Measurements from ENCODE around the gene SLC37A3. TPM values are rescaled to one million over a fixed set of nuclear protein-coding genes. Genes with fewer than 3 reads are reported as not detected.
A peak's percentile ranks its signal among the peaks of the same experiment; 100 is the strongest.

The SLC37A3 gene
- total and polyA plus RNA-seq, 7 donors = 5.3 to 9.1 (median 7.5) TPM

- WGBS, 3 donors = 14 to 17% (median 14%) methylated on average over 22 of the region's 22 CpGs
- ATAC-seq = no peak
Observed at GRCh38 chr7:140403878-140404564, 5.7 kb upstream of the SLC37A3 start, which contains the start of gene RAB19. TSS of gene RAB19 (plus strand) at chr7:140404058. CDS start at chr7:140407647, 3,589 bp downstream.

GRCh38 chr7:140402178-140402835 is 4.0 kb upstream of the SLC37A3 start:
- Histone ChIP-seq H3K27me3 (ENCODE audit: insufficient read depth in 3 of 3, low read length in 2 of 3) (peaks cover 0 to 19% (median 4%) of the 10 kb centered on the region in 3 donors), H3K4me1 (no peaks in the 10 kb centered on the region), H3K4me3 (no peak overlapping the region), H3K9me3 (no peaks in the 10 kb centered on the region), H3K27ac (no peak overlapping the region), H3K36me3 (ENCODE audit: insufficient read depth in 1 of 2, low read depth in 1 of 2) (no peaks in the 10 kb centered on the region)
- ATAC-seq (no peak), DNase-seq (no peak)
- intact Hi-C loops (cut with DNase I) = loop anchor here in 1 of 2 donors (10.0 kb wide), 1 partner anchor 252 kb away; no protein-coding TSS in a partner anchor
- WGBS, 3 donors = 61 to 76% (median 66%) methylated on average over 2 of the region's 2 CpGs
- TF ChIP-seq CTCF (IDR thresholded peaks at IDR 0.05) = no peak

More at GRCh38 chr7:140403878-140404564, 5.7 kb upstream of the SLC37A3 start, which contains the start of gene RAB19:
- Histone ChIP-seq H3K27me3 (ENCODE audit: insufficient read depth in 3 of 3, low read length in 2 of 3) (peaks cover 0 to 19% (median 4%) of the 10 kb centered on the region in 3 donors), H3K36me3 (ENCODE audit: insufficient read depth in 1 of 2, low read depth in 1 of 2) (no peaks in the 10 kb centered on the region), H3K4me1 (no peaks in the 10 kb centered on the region), H3K9me3 (no peaks in the 10 kb centered on the region), H3K27ac (no peak within 1 kb of the TSS), H3K4me3 (peak within 1 kb of the TSS; percentile 48)
- TF ChIP-seq CTCF (IDR thresholded peaks at IDR 0.05) = no peak
- no peak for DNase-seq
- intact Hi-C loops (cut with DNase I) = loop anchor here in 1 of 2 donors (10.0 kb wide), 1 partner anchor 251 kb away; no protein-coding TSS in a partner anchor

- 76 to 77% (median 76%) methylated on average over 3 of the region's 3 CpGs for WGBS, 3 donors
- DNase-seq (no peak), ATAC-seq (no peak)
- Histone ChIP-seq H3K36me3 (ENCODE audit: insufficient read depth in 1 of 2, low read depth in 1 of 2) (no peaks in the 10 kb centered on the region), H3K27me3 (ENCODE audit: insufficient read depth in 3 of 3, low read length in 2 of 3) (peaks cover 0 to 19% (median 4%) of the 10 kb centered on the region in 3 donors), H3K4me3 (no peak overlapping the region), H3K9me3 (no peaks in the 10 kb centered on the region), H3K27ac (no peak overlapping the region), H3K4me1 (no peaks in the 10 kb centered on the region)
- no peak for TF ChIP-seq CTCF (IDR thresholded peaks at IDR 0.05)
- intact Hi-C loops (cut with DNase I) = loop anchor here in 1 of 2 donors (10.0 kb wide), 1 partner anchor 254 kb away; no protein-coding TSS in a partner anchor
Observed at GRCh38 chr7:140400381-140400780, 2.1 kb upstream of the SLC37A3 start.

- Histone ChIP-seq H3K36me3 (ENCODE audit: insufficient read depth in 1 of 2, low read depth in 1 of 2) (no peaks in the 10 kb centered on the region), H3K4me1 (no peaks in the 10 kb centered on the region), H3K4me3 (peak overlapping the region; percentile 98), H3K27me3 (ENCODE audit: insufficient read depth in 3 of 3, low read length in 2 of 3) (peaks cover 0 to 13% (median 2%) of the 10 kb centered on the region in 3 donors), H3K27ac (no peak overlapping the region), H3K9me3 (no peaks in the 10 kb centered on the region)
- no peak for DNase-seq
- WGBS, 3 donors = 66 to 74% (median 67%) methylated on average over 10 of the region's 10 CpGs
- intact Hi-C loops (cut with DNase I) = loop anchor here in 1 of 2 donors (5.0 kb wide), 1 partner anchor 667 kb away; no protein-coding TSS in a partner anchor
- no peak for TF ChIP-seq CTCF (IDR thresholded peaks at IDR 0.05)
- no peak for ATAC-seq
Observed at GRCh38 chr7:140398821-140399220, 491 bp upstream of the SLC37A3 start.
